GM12878 (cell line): ENCODE measurements around the gene NAALADL2. TPM values are rescaled to one million over a fixed set of nuclear protein-coding genes. Genes with fewer than 3 reads are reported as not detected.

Experiments used
- BHLHE40 ChIP-seq, 2 experiments: fragments of 450-650 bp in 1 of 2; IDR thresholded peaks; 2 replicates each; pipeline ENCODE4 v1.6.1; 2011 to 2017; ENCODE audit warnings: low read depth in 2 of 2, borderline replicate concordance in 1 of 2, improper control_type of control experiment in 1 of 2, low read length in 1 of 2, mild to moderate bottlenecking in 1 of 2
- CBX5 ChIP-seq: sonication (generic); IDR thresholded peaks from 2 replicates; pipeline ENCODE4 v1.6.1; 2016; ENCODE audit warnings: low read depth, moderate library complexity, mild to moderate bottlenecking, inconsistent platforms
- EP300 ChIP-seq, 2 experiments: fragments of 150-350 bp in 1 of 2; IDR thresholded peaks; 2 replicates each; pipeline ENCODE4 v1.6.1; 2011 to 2012; ENCODE audit warnings: low read depth in 2 of 2, low read length in 2 of 2, borderline replicate concordance in 1 of 2, improper control_type of control experiment in 1 of 2, inconsistent platforms in 1 of 2; ENCODE audit not compliant: control insufficient read depth in 1 of 2
- ETV6 ChIP-seq, 2 experiments: fragments of 450-650 bp in 1 of 2; IDR thresholded peaks in 1 of 2; conservative IDR thresholded peaks in 1 of 2; 2 replicates each; pipeline ENCODE4 v1.6.1; 2014; ENCODE audit warnings: antibody characterized with exemption in 1 of 2, borderline replicate concordance in 1 of 2, low read depth in 1 of 2, mild to moderate bottlenecking in 1 of 2, moderate library complexity in 1 of 2
- GABPA ChIP-seq: IDR thresholded peaks from 2 replicates; pipeline ENCODE4 v1.6.1; 2014; ENCODE audit warnings: antibody characterized with exemption, low read depth, mild to moderate bottlenecking, inconsistent platforms
- GATAD2B ChIP-seq: fragments of 450-650 bp; conservative IDR thresholded peaks from 2 replicates; pipeline ENCODE4 v1.6.1; 2017; ENCODE audit warnings: low read depth, mild to moderate bottlenecking, moderate library complexity
- JUND ChIP-seq: IDR thresholded peaks from 2 replicates; pipeline ENCODE4 v1.6.1; 2012; ENCODE audit warnings: low read depth, mild to moderate bottlenecking, low read length, improper control_type of control experiment, moderate library complexity
- KAT2A ChIP-seq: conservative IDR thresholded peaks from 2 replicates; pipeline ENCODE4 v1.6.1; 2011; ENCODE audit warnings: low read depth, low read length; ENCODE audit not compliant: control insufficient read depth
- MYC ChIP-seq: IDR thresholded peaks from 2 replicates; pipeline ENCODE4 v1.6.1; 2011; ENCODE audit warnings: mild to moderate bottlenecking, low read length, moderate library complexity, inconsistent platforms; ENCODE audit not compliant: insufficient read depth, insufficient replicate concordance, insufficient read length, severe bottlenecking
- NR2F1 ChIP-seq: fragments of 450-650 bp; conservative IDR thresholded peaks from 2 replicates; pipeline ENCODE4 v1.6.1; 2017; ENCODE audit warnings: mild to moderate bottlenecking
- NRF1 ChIP-seq: conservative IDR thresholded peaks from 2 replicates; pipeline ENCODE4 v1.6.1; 2011; ENCODE audit warnings: mild to moderate bottlenecking, low read depth, low read length, improper control_type of control experiment
- PAX5 ChIP-seq: IDR thresholded peaks from 2 replicates; pipeline ENCODE4 v1.6.1; 2011; ENCODE audit warnings: low read depth, low read length, borderline replicate concordance
- SMC3 ChIP-seq: IDR thresholded peaks from 2 replicates; pipeline ENCODE4 v1.6.1; 2011; ENCODE audit warnings: low read length, improper control_type of control experiment, borderline replicate concordance
- TAF1 ChIP-seq: IDR thresholded peaks from 2 replicates; pipeline ENCODE4 v1.6.1; 2011; ENCODE audit warnings: mild to moderate bottlenecking, low read depth, low read length, borderline replicate concordance
- YY1 ChIP-seq: IDR thresholded peaks from 2 replicates; pipeline ENCODE4 v1.6.1; 2011; ENCODE audit warnings: low read depth, mild to moderate bottlenecking, low read length
- polyA plus RNA-seq, 11 experiments: library from polyadenylated mRNA; depleted of rRNA in 4 of 11; unstranded in 6 of 11; stranded (reverse) in 5 of 11; fragments of >200 nt; fragmentation: Nextera tagmentation in 4 of 11; fragmentation: Illumina TruSeq in 1 of 11; extraction: Ambion mirVana in 4 of 11; extraction: Trizol in 1 of 11; gene quantifications; 1 replicate in 1 of 11; 2 replicates in 10 of 11; pipeline versions ENCODE4 v1.2.1 to v1.2.3, GENCODE V29; 2011 to 2016; ENCODE audit warnings: inconsistent platforms in 2 of 11, missing spikeins in 2 of 11, low read depth in 1 of 11
- total RNA-seq, 4 experiments: library from RNA; depleted of rRNA in 3 of 4; stranded (reverse); fragments of >200 nt in 3 of 4; fragmentation: Illumina TruSeq in 1 of 4; extraction: Trizol in 1 of 4; gene quantifications; 2 replicates each; pipeline versions ENCODE4 v1.2.1 to v1.2.3, GENCODE V29; 2013 to 2021
- TF ChIP-seq, protein P1 (sequence below): IDR thresholded peaks from 2 replicates; pipeline ENCODE4 v1.6.1; 2011; ENCODE audit warnings: borderline replicate concordance, low read depth, mild to moderate bottlenecking, moderate library complexity, low read length; ENCODE audit not compliant: insufficient read depth, poor library complexity, severe bottlenecking
- TF ChIP-seq, protein P2 (sequence below): fragments of 450-650 bp; conservative IDR thresholded peaks from 2 replicates; pipeline ENCODE4 v1.6.1; 2017; ENCODE audit warnings: mild to moderate bottlenecking, moderate library complexity
- TF ChIP-seq, protein P3 (sequence below): fragments of 150-350 bp; IDR thresholded peaks from 2 replicates; pipeline ENCODE4 v1.6.1; 2014; ENCODE audit warnings: mild to moderate bottlenecking, low read depth, low read length
- TF ChIP-seq, protein P4 (sequence below): IDR thresholded peaks from 2 replicates; pipeline ENCODE4 v1.6.1; 2011; ENCODE audit warnings: mild to moderate bottlenecking, low read depth, low read length, moderate library complexity; ENCODE audit not compliant: insufficient replicate concordance
- TF ChIP-seq, protein P5 (sequence below): IDR thresholded peaks from 2 replicates; pipeline ENCODE4 v1.6.1; 2011; ENCODE audit warnings: low read depth, low read length, improper control_type of control experiment, borderline replicate concordance
- TF ChIP-seq, protein P6 (sequence below): IDR thresholded peaks from 2 replicates; pipeline ENCODE4 v1.6.1; 2011; ENCODE audit warnings: borderline replicate concordance, low read depth, mild to moderate bottlenecking, moderate library complexity, mixed read lengths, low read length; ENCODE audit not compliant: insufficient read depth; ENCODE audit errors: extremely low read length

The NAALADL2 gene
- total and polyA plus RNA-seq, 10 of the 15 experiments (the other 5 are each of a cell fraction or from before 2014, with no cell fraction given) = 0.06 to 10.8 (median 0.46) TPM

DNA sequence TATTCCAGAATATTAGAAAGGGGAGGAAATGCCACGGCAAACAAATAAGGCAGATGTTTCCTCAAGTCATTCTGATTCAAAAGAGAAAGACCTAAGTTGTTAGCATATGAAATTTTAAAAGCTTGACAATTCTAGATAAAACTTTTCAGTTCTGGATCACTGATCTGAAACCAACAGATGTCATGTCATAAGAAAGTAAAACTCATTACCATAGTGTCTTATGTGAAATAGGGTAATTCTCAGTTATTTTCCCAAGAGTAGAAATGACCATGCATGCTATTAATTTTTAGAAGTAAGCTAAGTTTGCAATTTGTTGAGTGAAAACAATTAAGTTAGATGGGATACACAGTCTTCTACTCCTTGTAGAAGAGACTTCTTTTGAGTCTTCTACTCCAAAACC lies 630.3 kb downstream of the NAALADL2 start (continued):
- TF ChIP-seq EP300 (IDR thresholded peaks at IDR 0.05; ENCODE audit: borderline replicate concordance in 1 of 2, control insufficient read depth in 1 of 2, low read depth in 2 of 2, low read length in 2 of 2) = no peak; a peak in 1 of 4 replicates
- peak; percentile 62 for TF ChIP-seq NR2F1
- 0 out of 2 replicates have a peak, but pooled peaks have one; percentile 26 for TF ChIP-seq PAX5
- no peak for TF ChIP-seq YY1
- no peak for TF ChIP-seq NRF1
- TF ChIP-seq, protein P1, sequence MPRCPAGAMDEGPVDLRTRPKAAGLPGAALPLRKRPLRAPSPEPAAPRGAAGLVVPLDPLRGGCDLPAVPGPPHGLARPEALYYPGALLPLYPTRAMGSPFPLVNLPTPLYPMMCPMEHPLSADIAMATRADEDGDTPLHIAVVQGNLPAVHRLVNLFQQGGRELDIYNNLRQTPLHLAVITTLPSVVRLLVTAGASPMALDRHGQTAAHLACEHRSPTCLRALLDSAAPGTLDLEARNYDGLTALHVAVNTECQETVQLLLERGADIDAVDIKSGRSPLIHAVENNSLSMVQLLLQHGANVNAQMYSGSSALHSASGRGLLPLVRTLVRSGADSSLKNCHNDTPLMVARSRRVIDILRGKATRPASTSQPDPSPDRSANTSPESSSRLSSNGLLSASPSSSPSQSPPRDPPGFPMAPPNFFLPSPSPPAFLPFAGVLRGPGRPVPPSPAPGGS = peak; percentile 62
- TF ChIP-seq, protein P2, sequence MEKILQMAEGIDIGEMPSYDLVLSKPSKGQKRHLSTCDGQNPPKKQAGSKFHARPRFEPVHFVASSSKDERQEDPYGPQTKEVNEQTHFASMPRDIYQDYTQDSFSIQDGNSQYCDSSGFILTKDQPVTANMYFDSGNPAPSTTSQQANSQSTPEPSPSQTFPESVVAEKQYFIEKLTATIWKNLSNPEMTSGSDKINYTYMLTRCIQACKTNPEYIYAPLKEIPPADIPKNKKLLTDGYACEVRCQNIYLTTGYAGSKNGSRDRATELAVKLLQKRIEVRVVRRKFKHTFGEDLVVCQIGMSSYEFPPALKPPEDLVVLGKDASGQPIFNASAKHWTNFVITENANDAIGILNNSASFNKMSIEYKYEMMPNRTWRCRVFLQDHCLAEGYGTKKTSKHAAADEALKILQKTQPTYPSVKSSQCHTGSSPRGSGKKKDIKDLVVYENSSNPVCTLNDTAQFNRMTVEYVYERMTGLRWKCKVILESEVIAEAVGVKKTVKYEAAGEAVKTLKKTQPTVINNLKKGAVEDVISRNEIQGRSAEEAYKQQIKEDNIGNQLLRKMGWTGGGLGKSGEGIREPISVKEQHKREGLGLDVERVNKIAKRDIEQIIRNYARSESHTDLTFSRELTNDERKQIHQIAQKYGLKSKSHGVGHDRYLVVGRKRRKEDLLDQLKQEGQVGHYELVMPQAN = no peak
- no peak for TF ChIP-seq KAT2A
- no peak for TF ChIP-seq MYC
- no peak for TF ChIP-seq TAF1
- TF ChIP-seq, protein P3, sequence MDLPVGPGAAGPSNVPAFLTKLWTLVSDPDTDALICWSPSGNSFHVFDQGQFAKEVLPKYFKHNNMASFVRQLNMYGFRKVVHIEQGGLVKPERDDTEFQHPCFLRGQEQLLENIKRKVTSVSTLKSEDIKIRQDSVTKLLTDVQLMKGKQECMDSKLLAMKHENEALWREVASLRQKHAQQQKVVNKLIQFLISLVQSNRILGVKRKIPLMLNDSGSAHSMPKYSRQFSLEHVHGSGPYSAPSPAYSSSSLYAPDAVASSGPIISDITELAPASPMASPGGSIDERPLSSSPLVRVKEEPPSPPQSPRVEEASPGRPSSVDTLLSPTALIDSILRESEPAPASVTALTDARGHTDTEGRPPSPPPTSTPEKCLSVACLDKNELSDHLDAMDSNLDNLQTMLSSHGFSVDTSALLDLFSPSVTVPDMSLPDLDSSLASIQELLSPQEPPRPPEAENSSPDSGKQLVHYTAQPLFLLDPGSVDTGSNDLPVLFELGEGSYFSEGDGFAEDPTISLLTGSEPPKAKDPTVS = no peak
- no peak; a peak in 1 of 4 replicates for TF ChIP-seq ETV6 (conservative IDR thresholded peaks at IDR 0.05 in 1 of 2, IDR thresholded peaks at IDR 0.05 in 1 of 2; ENCODE audit: borderline replicate concordance in 1 of 2, low read depth in 1 of 2)
- no peak for TF ChIP-seq SMC3
- TF ChIP-seq, protein P4, sequence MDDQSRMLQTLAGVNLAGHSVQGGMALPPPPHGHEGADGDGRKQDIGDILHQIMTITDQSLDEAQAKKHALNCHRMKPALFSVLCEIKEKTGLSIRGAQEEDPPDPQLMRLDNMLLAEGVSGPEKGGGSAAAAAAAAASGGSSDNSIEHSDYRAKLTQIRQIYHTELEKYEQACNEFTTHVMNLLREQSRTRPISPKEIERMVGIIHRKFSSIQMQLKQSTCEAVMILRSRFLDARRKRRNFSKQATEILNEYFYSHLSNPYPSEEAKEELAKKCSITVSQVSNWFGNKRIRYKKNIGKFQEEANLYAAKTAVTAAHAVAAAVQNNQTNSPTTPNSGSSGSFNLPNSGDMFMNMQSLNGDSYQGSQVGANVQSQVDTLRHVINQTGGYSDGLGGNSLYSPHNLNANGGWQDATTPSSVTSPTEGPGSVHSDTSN = no peak
- TF ChIP-seq, protein P5, sequence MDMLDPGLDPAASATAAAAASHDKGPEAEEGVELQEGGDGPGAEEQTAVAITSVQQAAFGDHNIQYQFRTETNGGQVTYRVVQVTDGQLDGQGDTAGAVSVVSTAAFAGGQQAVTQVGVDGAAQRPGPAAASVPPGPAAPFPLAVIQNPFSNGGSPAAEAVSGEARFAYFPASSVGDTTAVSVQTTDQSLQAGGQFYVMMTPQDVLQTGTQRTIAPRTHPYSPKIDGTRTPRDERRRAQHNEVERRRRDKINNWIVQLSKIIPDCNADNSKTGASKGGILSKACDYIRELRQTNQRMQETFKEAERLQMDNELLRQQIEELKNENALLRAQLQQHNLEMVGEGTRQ = no peak
- no peak for TF ChIP-seq CBX5
- peak; percentile 31; the same call in 1 of the 2 replicates for TF ChIP-seq GABPA
- TF ChIP-seq, protein P6, sequence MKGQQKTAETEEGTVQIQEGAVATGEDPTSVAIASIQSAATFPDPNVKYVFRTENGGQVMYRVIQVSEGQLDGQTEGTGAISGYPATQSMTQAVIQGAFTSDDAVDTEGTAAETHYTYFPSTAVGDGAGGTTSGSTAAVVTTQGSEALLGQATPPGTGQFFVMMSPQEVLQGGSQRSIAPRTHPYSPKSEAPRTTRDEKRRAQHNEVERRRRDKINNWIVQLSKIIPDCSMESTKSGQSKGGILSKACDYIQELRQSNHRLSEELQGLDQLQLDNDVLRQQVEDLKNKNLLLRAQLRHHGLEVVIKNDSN = no peak
- TF ChIP-seq BHLHE40 (IDR thresholded peaks at IDR 0.05; ENCODE audit: borderline replicate concordance in 1 of 2, low read depth in 2 of 2, low read length in 1 of 2) = no peak
- no peak for TF ChIP-seq JUND
- no peak for TF ChIP-seq GATAD2B
